Type B pancreatic cell (in vitro differentiated cells): ENCODE results near the gene CTNNA3. TPM values are rescaled to one million over a fixed set of nuclear protein-coding genes. Genes with fewer than 3 reads are reported as not detected.

Source experiments
- DNase-seq: peaks from one replicate; pipeline ENCODE4 v3.0.0; 2021; ENCODE audit warnings: mixed read lengths; ENCODE audit not compliant: unreplicated experiment; ENCODE audit errors: extremely low spot score
- H3K27ac Mint-ChIP-seq: 2 replicates; pipeline ENCODE4 v1.8.0; 2021; ENCODE audit warnings: mild to moderate bottlenecking, mixed read lengths
- H3K27me3 Mint-ChIP-seq: 2 replicates; pipeline ENCODE4 v1.8.0; 2021; ENCODE audit warnings: mixed read lengths
- H3K36me3 Mint-ChIP-seq: 2 replicates; pipeline ENCODE4 v1.8.0; 2021; ENCODE audit warnings: mixed read lengths
- H3K4me1 Mint-ChIP-seq: one replicate; pipeline ENCODE4 v1.8.0; 2021; ENCODE audit warnings: mixed read lengths; ENCODE audit not compliant: unreplicated experiment
- H3K4me3 Mint-ChIP-seq: 2 replicates; pipeline ENCODE4 v1.8.0; 2021; ENCODE audit warnings: mild to moderate bottlenecking, mixed read lengths
- H3K9me3 Mint-ChIP-seq: 2 replicates; pipeline ENCODE4 v1.8.0; 2021; ENCODE audit warnings: mixed read lengths
- CTCF ChIP-seq: fragments of 200-600 bp; sonication (generic); conservative IDR thresholded peaks from 2 replicates; pipeline ENCODE4 v1.5.0; 2021; ENCODE audit warnings: antibody characterized with exemption, mild to moderate bottlenecking
- total RNA-seq: library from RNA; stranded (reverse); gene quantifications from 2 replicates; pipeline ENCODE4 v1.2.1, GENCODE V29; 2021; ENCODE audit warnings: low replicate concordance

The CTNNA3 gene
- total RNA-seq, 1 donor from 2014 or later: 2.6 TPM

DNA sequence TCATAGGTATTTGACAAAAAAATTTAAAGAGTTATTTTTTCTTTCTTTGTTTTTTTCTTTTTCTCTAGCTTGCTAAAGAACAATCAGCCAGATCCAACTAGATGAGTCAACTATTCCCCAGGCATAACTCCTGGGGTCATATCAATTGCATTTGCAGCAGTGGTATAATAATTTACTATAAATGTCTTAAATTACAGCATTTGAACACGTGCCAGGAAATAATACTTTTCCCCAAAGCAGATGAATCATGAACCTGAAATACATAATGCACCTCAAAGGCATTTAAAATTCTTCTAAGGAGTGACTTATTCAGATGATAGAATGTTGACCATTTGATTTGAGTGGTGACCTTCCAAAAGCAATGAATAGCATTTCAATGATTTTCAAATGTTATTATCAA lies 580.0 kb downstream of the CTNNA3 start:
- H3K27ac Mint-ChIP-seq: no peak overlapping the region
- no peaks in the 10 kb centered on the region for H3K36me3 Mint-ChIP-seq
- no peaks in the 10 kb centered on the region for H3K9me3 Mint-ChIP-seq
- no peak for TF ChIP-seq CTCF
- H3K4me1 Mint-ChIP-seq: peaks cover 9% of the 10 kb centered on the region
- H3K27me3 Mint-ChIP-seq: no peaks in the 10 kb centered on the region
- no peak for DNase-seq
- no peak overlapping the region for H3K4me3 Mint-ChIP-seq

DNA sequence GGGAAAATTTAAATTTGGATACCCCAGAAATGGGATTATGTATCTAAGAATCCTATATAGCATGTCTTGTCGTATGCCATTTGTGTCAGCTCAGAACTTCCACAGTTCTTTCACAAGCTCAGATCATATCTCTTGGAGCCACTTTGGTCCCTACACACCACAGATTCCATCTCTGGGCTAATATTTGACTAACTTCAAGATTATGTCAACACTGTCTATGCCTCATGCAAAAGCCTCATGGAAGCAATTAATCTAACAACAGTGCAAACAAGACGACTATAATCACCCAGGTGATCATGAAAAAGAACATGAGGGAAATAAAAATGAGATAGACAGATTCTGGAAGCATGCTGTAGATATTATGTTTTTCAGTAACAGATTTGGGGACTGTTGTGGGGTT lies 581.0 kb downstream of the CTNNA3 start:
- peaks cover 9% of the 10 kb centered on the region for H3K4me1 Mint-ChIP-seq
- H3K9me3 Mint-ChIP-seq: no peaks in the 10 kb centered on the region
- no peaks in the 10 kb centered on the region for H3K36me3 Mint-ChIP-seq
- no peak overlapping the region for H3K27ac Mint-ChIP-seq
- no peak overlapping the region for H3K4me3 Mint-ChIP-seq
- H3K27me3 Mint-ChIP-seq: no peaks in the 10 kb centered on the region
- no peak for TF ChIP-seq CTCF
- DNase-seq: no peak

- no peaks in the 10 kb centered on the region for H3K27me3 Mint-ChIP-seq
- no peak for DNase-seq
- H3K36me3 Mint-ChIP-seq: no peaks in the 10 kb centered on the region
- H3K4me1 Mint-ChIP-seq: peaks cover 6% of the 10 kb centered on the region
- no peak for TF ChIP-seq CTCF
- H3K4me3 Mint-ChIP-seq: no peak overlapping the region
- H3K27ac Mint-ChIP-seq: no peak overlapping the region
- H3K9me3 Mint-ChIP-seq: no peaks in the 10 kb centered on the region
Observed at GRCh38 chr10:67112765-67113164, 583.2 kb downstream of the CTNNA3 start.

GRCh38 chr10:67110286-67110685 lies 585.7 kb downstream of the CTNNA3 start:
- Mint-ChIP-seq H3K27ac (no peak overlapping the region), H3K4me3 (no peak overlapping the region), H3K4me1 (peaks cover 6% of the 10 kb centered on the region), H3K9me3 (peaks cover 5% of the 10 kb centered on the region), H3K27me3 (no peaks in the 10 kb centered on the region), H3K36me3 (no peaks in the 10 kb centered on the region)
- TF ChIP-seq CTCF: no peak
- DNase-seq: no peak

DNA sequence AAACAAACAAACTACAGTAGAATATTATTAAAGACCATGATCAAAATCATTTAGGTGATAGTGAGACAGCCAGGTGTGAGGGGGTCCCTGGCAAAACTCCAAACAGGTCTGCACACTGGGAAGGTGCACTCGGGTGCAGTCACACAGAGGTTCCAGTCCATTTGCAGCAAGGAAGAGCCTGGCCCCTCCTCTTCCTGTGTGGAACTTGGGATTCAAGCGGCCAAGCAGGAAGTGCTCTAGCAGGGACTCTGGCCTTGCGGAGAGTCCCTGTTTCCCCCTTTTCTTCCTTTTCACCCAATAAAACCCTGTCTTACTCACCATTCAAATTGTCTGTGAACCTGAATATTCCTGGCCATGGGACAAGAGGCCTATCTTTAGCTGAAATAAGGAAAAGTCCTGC lies 588.3 kb downstream of the CTNNA3 start:
- Mint-ChIP-seq H3K36me3 (no peaks in the 10 kb centered on the region), H3K9me3 (peaks cover 5% of the 10 kb centered on the region), H3K27me3 (no peaks in the 10 kb centered on the region), H3K27ac (no peak overlapping the region), H3K4me3 (no peak overlapping the region), H3K4me1 (no peaks in the 10 kb centered on the region)
- no peak for DNase-seq
- no peak for TF ChIP-seq CTCF

DNA sequence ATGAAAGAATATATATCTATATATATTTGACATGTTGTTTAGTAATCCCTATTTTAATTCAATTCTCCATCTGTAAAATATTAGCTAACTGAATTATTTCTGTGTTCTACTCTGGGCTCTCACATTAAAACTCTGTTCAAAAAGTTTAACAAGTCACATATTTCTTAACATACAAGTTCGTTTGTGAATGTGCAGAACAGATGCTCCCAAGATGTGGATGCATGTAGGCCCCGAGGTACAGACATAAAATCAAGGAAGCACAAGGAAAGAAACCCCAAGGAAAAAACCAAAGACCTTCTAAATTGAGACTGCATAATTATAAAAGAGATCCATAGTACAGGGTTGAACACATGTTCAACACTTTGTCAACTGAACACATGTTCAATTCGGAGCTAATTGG lies 595.0 kb downstream of the CTNNA3 start:
- H3K4me3 Mint-ChIP-seq: no peak overlapping the region

More for the DNA sequence above, 595.0 kb downstream of the CTNNA3 start:
- Mint-ChIP-seq H3K36me3 (no peaks in the 10 kb centered on the region), H3K9me3 (no peaks in the 10 kb centered on the region), H3K27ac (no peak overlapping the region), H3K4me1 (peaks cover 3% of the 10 kb centered on the region), H3K27me3 (no peaks in the 10 kb centered on the region)
- no peak for TF ChIP-seq CTCF
- no peak for DNase-seq
